HepG2 (cell line): ENCODE measurements around the gene NDC80. TPM values are rescaled to one million over a fixed set of nuclear protein-coding genes. Genes with fewer than 3 reads are reported as not detected.

ENCODE experiments used
- ATM ChIP-seq: fragments of 450-650 bp; IDR thresholded peaks from 2 replicates; pipeline ENCODE4 v1.7.1; 2017; ENCODE audit warnings: mild to moderate bottlenecking, borderline replicate concordance
- BCL3 ChIP-seq: sonication (generic); formaldehyde crosslinking; IDR thresholded peaks from 2 replicates; pipeline ENCODE4 v1.5.1; 2020; ENCODE audit warnings: mild to moderate bottlenecking, missing genetic modification reagents, moderate library complexity
- CREM ChIP-seq, 2 experiments: sonication (generic) in 1 of 2; formaldehyde crosslinking in 1 of 2; IDR thresholded peaks; 2 replicates each; pipeline versions ENCODE4 v1.4.0 to v1.6.1; 2016 to 2020; ENCODE audit warnings: antibody characterized with exemption in 1 of 2, mild to moderate bottlenecking in 1 of 2, missing genetic modification reagents in 1 of 2
- CTCF ChIP-seq: sonication (generic); formaldehyde crosslinking; IDR thresholded peaks from 2 replicates; pipeline ENCODE4 v1.5.0; 2020; ENCODE audit warnings: mild to moderate bottlenecking, missing genetic modification reagents, moderate library complexity
- EED ChIP-seq: sonication (generic); formaldehyde crosslinking; IDR thresholded peaks from 2 replicates; pipeline ENCODE4 v1.5.0; 2020; ENCODE audit warnings: mild to moderate bottlenecking, missing genetic modification reagents
- GPBP1L1 ChIP-seq: sonication (generic); formaldehyde crosslinking; IDR thresholded peaks from 2 replicates; pipeline ENCODE4 v1.5.0; 2020; ENCODE audit warnings: mild to moderate bottlenecking, missing genetic modification reagents
- KDM4B ChIP-seq: sonication (generic); formaldehyde crosslinking; IDR thresholded peaks from 2 replicates; pipeline ENCODE4 v1.4.0; 2020; ENCODE audit warnings: missing genetic modification reagents
- KDM5B ChIP-seq: sonication (generic); formaldehyde crosslinking; IDR thresholded peaks from 2 replicates; pipeline ENCODE4 v1.4.0; 2020; ENCODE audit warnings: missing genetic modification reagents, mild to moderate bottlenecking, borderline replicate concordance
- MEIS1 ChIP-seq: sonication (generic); formaldehyde crosslinking; IDR thresholded peaks from 2 replicates; pipeline ENCODE4 v1.9.0; 2021; ENCODE audit warnings: mild to moderate bottlenecking, missing genetic modification reagents, moderate library complexity, borderline replicate concordance
- NRL ChIP-seq: sonication (generic); formaldehyde crosslinking; IDR thresholded peaks from 2 replicates; pipeline ENCODE4 v1.5.0; 2020; ENCODE audit warnings: missing genetic modification reagents, mild to moderate bottlenecking, moderate library complexity, borderline replicate concordance
- SMARCC2 ChIP-seq: fragments of 450-650 bp; IDR thresholded peaks from 2 replicates; pipeline ENCODE4 v1.6.1; 2017; ENCODE audit warnings: antibody characterized with exemption, mild to moderate bottlenecking
- ZBTB34 ChIP-seq: sonication (generic); formaldehyde crosslinking; IDR thresholded peaks from 2 replicates; pipeline ENCODE4 v1.8.0; 2022; ENCODE audit warnings: mild to moderate bottlenecking, missing genetic modification reagents
- ZFX ChIP-seq: sonication (generic); formaldehyde crosslinking; IDR thresholded peaks from 2 replicates; pipeline ENCODE4 v1.4.0; 2020; ENCODE audit warnings: mild to moderate bottlenecking, low read depth, missing genetic modification reagents, moderate library complexity
- ZNF225 ChIP-seq: sonication (generic); formaldehyde crosslinking; IDR thresholded peaks from 2 replicates; pipeline ENCODE4 v1.4.0; 2020; ENCODE audit warnings: mild to moderate bottlenecking, missing genetic modification reagents
- ZNF839 ChIP-seq: sonication (generic); formaldehyde crosslinking; IDR thresholded peaks from 2 replicates; pipeline ENCODE4 v1.4.0; 2020; ENCODE audit warnings: missing genetic modification reagents, mild to moderate bottlenecking, borderline replicate concordance
- polyA plus RNA-seq, 8 experiments: library from polyadenylated mRNA; depleted of rRNA in 3 of 8; stranded (reverse) in 7 of 8; unstranded in 1 of 8; fragments of >200 nt; fragmentation: Illumina TruSeq in 4 of 8; extraction: Trizol in 4 of 8; gene quantifications; 2 replicates each; pipeline versions ENCODE4 v1.2.1 to v1.2.3, GENCODE V29; 2011 to 2016; ENCODE audit warnings: low read depth in 4 of 8, missing spikeins in 1 of 8, mixed read lengths in 1 of 8; ENCODE audit not compliant: insufficient read depth in 1 of 8
- total RNA-seq, 5 experiments: library from RNA; depleted of rRNA; stranded (reverse); fragments of >200 nt; fragmentation: Illumina TruSeq; extraction: Trizol; gene quantifications; 2 replicates each; pipeline ENCODE4 v1.2.3, GENCODE V29; 2016; ENCODE audit warnings: low read depth in 1 of 5
- TF ChIP-seq, protein P1 (sequence below): sonication (generic); formaldehyde crosslinking; IDR thresholded peaks from 2 replicates; pipeline ENCODE4 v1.4.0; 2020; ENCODE audit warnings: missing genetic modification reagents
- TF ChIP-seq, protein P2 (sequence below): sonication (generic); formaldehyde crosslinking; IDR thresholded peaks from 2 replicates; pipeline ENCODE4 v1.4.0; 2020; ENCODE audit warnings: missing genetic modification reagents

Gene NDC80
- total and polyA plus RNA-seq, 2 of the 13 experiments (the other 11 are each of a cell fraction or from before 2014, with no cell fraction given), result 9.6 to 33.0 TPM

DNA sequence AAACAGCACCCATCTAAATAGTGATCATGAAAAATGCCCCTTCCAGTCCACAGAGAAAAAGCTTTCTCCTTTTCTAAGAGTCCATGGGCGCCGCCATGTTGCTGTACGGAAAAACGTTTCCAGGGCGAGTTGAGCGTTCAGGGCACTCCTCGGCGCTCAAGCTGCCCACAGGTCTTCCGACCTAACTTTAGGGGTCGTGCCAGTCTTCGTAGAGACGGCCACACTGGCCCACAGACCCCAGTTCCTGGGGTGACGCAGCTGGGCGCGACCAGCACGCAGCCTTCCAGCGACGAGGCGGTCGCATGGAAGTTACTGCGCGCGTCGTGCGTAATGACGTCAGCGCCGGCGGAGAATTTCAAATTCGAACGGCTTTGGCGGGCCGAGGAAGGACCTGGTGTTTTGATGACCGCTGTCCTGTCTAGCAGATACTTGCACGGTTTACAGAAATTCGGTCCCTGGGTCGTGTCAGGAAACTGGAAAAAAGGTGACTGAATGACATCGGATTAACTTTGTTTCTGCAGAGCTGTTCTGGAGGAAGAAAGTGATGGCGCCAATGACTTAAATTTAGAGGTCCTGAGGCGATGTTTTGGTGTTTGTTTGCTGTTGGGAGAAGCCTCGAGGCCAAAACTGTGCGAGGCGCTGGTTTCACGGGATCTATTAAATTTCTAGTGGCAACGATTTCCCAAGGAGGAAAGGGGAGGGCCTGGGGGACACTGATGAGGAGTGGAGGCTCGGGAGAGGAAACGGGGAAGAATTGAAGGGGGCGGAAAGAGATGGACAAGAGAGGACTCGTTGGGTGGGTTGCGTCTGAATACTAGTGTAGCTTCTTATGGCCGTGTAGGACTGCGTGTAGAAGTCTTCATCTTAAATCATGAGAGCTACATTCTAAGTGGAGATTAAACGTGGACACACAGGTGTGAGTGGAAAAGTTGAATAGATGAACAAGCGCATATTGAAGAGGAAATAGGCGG lies at the start of gene NDC80, which contains the start of gene METTL4 (continued):
- TF ChIP-seq KDM5B (CRISPR knock-in tag), result peak; percentile 70; the same call in 1 of the 2 replicates
- TF ChIP-seq ATM, result no peak
- peak; percentile 48; the same call in 1 of the 2 replicates for TF ChIP-seq BCL3
- TF ChIP-seq CTCF (CRISPR knock-in tag), result peak; percentile 38; the same call in 1 of the 2 replicates
- peak; percentile 100 for TF ChIP-seq CREM (IDR thresholded peaks at IDR 0.05)
- peak; percentile 96 for TF ChIP-seq CREM (CRISPR knock-in tag; IDR thresholded peaks at IDR 0.05)
- TF ChIP-seq GPBP1L1 (CRISPR knock-in tag), result no peak
- no peak for TF ChIP-seq ZNF839 (CRISPR knock-in tag)
- TF ChIP-seq, protein P1, sequence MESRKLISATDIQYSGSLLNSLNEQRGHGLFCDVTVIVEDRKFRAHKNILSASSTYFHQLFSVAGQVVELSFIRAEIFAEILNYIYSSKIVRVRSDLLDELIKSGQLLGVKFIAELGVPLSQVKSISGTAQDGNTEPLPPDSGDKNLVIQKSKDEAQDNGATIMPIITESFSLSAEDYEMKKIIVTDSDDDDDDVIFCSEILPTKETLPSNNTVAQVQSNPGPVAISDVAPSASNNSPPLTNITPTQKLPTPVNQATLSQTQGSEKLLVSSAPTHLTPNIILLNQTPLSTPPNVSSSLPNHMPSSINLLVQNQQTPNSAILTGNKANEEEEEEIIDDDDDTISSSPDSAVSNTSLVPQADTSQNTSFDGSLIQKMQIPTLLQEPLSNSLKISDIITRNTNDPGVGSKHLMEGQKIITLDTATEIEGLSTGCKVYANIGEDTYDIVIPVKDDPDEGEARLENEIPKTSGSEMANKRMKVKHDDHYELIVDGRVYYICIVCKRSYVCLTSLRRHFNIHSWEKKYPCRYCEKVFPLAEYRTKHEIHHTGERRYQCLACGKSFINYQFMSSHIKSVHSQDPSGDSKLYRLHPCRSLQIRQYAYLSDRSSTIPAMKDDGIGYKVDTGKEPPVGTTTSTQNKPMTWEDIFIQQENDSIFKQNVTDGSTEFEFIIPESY (CRISPR knock-in tag), result no peak
- TF ChIP-seq NRL, result peak; percentile 33; the same call in 1 of the 2 replicates
- no peak for TF ChIP-seq MEIS1 (CRISPR knock-in tag)
- TF ChIP-seq ZFX (CRISPR knock-in tag), result peak; percentile 50; the same call in 1 of the 2 replicates
- no peak for TF ChIP-seq SMARCC2
- 0 out of 2 replicates have a peak, but pooled peaks have one; percentile 73 for TF ChIP-seq ZNF225 (CRISPR knock-in tag)
- TF ChIP-seq ZBTB34 (CRISPR knock-in tag), result peak; percentile 78; the same call in 1 of the 2 replicates
- no peak for TF ChIP-seq KDM4B (CRISPR knock-in tag)
- peak; percentile 84; the same call in 1 of the 2 replicates for TF ChIP-seq EED (CRISPR knock-in tag)
- TF ChIP-seq, protein P2, sequence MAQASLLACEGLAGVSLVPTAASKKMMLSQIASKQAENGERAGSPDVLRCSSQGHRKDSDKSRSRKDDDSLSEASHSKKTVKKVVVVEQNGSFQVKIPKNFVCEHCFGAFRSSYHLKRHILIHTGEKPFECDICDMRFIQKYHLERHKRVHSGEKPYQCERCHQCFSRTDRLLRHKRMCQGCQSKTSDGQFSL (CRISPR knock-in tag), result no peak
